Skin of body (tissue), 2 donors: ENCODE measurements around the gene CLEC3A. TPM values are rescaled to one million over a fixed set of nuclear protein-coding genes. Genes with fewer than 3 reads are reported as not detected.
A peak's percentile ranks its signal among the peaks of the same experiment; 100 is the strongest.
"Not testable (repeated sequence)": the region's sequence is repeated elsewhere in the genome, so short reads cannot be mapped to it uniquely, and the experiment has no call there.

Source experiments
- DNase-seq: peaks from one replicate; lab custom pipeline; 2025; lab: John Stamatoyannopoulos, UW
- total RNA-seq: library from RNA; depleted of rRNA; stranded (reverse); fragments of >200 nt; gene quantifications from one replicate; pipeline ENCODE4 v1.2.3, GENCODE V29; 2014

The CLEC3A gene
- not detected for total RNA-seq

- DNase-seq, result no peak
Measured at GRCh38 chr16:78022347-78023060, at the start of gene CLEC3A. Gene CLEC3A (plus strand): TSS chr16:78022548. CDS start chr16:78022627, 79 bp downstream.

GRCh38 chr16:77974883-77975282 lies 47.5 kb upstream of the CLEC3A start:
- no peak for DNase-seq

- DNase-seq, result no peak
Measured at GRCh38 chr16:77975942-77976341, 46.4 kb upstream of the CLEC3A start.

- DNase-seq, result no peak
Measured at GRCh38 chr16:77977339-77977738, 45.0 kb upstream of the CLEC3A start.

GRCh38 chr16:77985111-77985510 lies 37.2 kb upstream of the CLEC3A start:
- DNase-seq, result no peak

- DNase-seq, result no peak
Measured at GRCh38 chr16:77986011-77986740, 36.2 kb upstream of the CLEC3A start.

GRCh38 chr16:77987810-77988209 lies 34.5 kb upstream of the CLEC3A start:
- peak; percentile 55 for DNase-seq

GRCh38 chr16:77989846-77990245 lies 32.5 kb upstream of the CLEC3A start:
- peak; percentile 19 for DNase-seq

- no peak for DNase-seq
Measured at GRCh38 chr16:77991701-77992100, 30.6 kb upstream of the CLEC3A start.

- not testable (repeated sequence) for DNase-seq
Measured at GRCh38 chr16:77992381-77992780, 30.0 kb upstream of the CLEC3A start.

- peak; percentile 92 for DNase-seq
Measured at GRCh38 chr16:77993111-77993985, 29.0 kb upstream of the CLEC3A start.

- DNase-seq, result no peak
Measured at GRCh38 chr16:77995843-77996455, 26.4 kb upstream of the CLEC3A start.

- no peak for DNase-seq
Measured at GRCh38 chr16:77998350-77999023, 23.9 kb upstream of the CLEC3A start.

- no peak for DNase-seq
Measured at GRCh38 chr16:78001451-78002025, 20.8 kb upstream of the CLEC3A start.

GRCh38 chr16:78002915-78003538 lies 19.3 kb upstream of the CLEC3A start:
- peak; percentile 50 for DNase-seq

- DNase-seq, result no peak
Measured at GRCh38 chr16:78004517-78004916, 17.8 kb upstream of the CLEC3A start.

- DNase-seq, result no peak
Measured at GRCh38 chr16:78005881-78006280, 16.5 kb upstream of the CLEC3A start.

GRCh38 chr16:78007121-78007520 lies 15.2 kb upstream of the CLEC3A start:
- DNase-seq, result no peak

GRCh38 chr16:78024159-78024558 lies 1.8 kb downstream of the CLEC3A start:
- no peak for DNase-seq

- no peak for DNase-seq
Measured at GRCh38 chr16:78025631-78026030, 3.3 kb downstream of the CLEC3A start.
